Stimulated activated CD8-positive, alpha-beta memory T cell treated with anti-CD3 and anti-CD28 coated beads, Interleukin-15, amount 100 ng/mL, for 48 hours (primary cell): ENCODE results near the gene PGBD5.

Experiments used
- DNase-seq, 2 donors: peaks; one replicate each; pipeline ENCODE4 v3.0.0-alpha.2; 2020; ENCODE audit warnings: low read depth in 2 of 2

The PGBD5 gene

DNA sequence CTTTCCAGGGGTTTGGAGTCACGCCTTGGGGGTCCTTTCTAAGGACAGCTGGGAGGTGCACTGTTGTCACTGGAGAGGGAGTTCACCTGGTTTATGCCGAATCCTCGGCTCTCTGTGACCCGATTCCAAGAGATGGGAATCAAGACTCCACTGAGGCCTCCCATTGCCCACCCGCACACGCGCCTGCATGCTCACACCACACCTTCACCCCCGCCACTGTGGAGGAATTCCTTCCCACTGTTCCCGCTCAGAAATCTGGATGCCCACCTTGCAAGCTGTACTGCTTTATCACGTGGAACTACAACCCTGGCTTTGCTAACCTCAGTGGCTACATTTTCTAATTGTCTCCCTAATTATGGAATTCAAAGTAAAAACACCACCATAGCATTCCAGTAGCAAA, 29.2 kb downstream of the PGBD5 start:
- no peak for DNase-seq

DNA sequence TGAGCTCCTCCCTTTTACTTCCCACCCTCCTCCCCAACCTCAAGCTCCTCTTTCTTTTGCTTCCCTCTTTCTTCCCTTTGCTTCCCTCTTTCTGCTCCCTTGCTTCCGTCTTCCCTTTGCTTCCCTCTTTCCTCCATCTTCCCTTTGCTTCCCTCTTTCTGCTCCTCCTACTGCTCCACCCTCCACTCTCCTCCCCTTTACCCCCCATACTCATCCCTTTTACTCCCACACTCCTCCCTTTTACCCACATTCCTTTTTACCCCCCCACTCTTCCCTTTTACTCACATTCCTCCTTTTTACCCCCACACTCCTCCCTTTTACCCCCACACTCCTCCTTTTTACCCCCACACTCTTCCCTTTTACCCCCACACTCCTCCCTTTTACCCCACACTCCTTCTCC, 30.2 kb downstream of the PGBD5 start:
- DNase-seq, result no peak

DNA sequence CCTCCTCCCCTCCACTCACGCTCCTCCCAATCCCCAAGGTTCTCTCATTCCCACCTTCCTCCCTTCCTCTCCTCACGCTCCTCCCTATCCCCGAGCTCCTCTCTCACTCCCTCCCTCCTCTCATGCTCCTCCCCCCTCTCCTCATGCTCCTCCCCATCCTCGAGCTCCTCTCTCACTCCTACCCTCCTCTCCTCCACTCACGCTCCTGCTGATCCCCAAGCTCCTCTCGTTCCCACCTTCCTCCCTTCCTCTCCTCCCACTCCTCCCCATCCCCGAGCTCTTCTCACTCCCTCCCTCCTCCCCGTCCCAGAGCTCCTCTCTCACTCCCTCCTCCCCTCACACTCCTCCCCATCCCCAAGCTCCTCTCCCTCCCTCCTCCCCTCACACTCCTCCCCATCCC, 31.4 kb downstream of the PGBD5 start:
- no peak for DNase-seq

DNA sequence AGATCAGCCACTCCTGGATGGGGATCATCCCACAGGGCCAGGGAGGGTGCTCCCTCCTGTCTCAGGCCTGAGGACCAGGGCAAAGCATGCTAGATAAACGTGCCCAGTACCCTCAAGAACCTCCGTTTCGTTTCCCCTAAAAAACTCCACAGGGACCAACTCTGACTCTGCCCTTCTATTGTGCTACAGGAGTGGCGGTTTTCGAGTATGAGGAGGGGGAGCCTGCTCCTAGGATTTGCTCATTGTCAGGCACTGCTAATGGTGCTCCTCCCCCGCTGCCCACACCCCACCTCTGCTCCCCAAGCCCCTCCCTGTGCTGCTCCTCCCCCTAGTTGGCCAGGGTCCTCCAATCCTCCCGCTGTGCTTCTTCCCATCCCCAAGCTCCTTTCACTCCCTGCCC, 32.0 kb downstream of the PGBD5 start:
- DNase-seq, result no peak

DNA sequence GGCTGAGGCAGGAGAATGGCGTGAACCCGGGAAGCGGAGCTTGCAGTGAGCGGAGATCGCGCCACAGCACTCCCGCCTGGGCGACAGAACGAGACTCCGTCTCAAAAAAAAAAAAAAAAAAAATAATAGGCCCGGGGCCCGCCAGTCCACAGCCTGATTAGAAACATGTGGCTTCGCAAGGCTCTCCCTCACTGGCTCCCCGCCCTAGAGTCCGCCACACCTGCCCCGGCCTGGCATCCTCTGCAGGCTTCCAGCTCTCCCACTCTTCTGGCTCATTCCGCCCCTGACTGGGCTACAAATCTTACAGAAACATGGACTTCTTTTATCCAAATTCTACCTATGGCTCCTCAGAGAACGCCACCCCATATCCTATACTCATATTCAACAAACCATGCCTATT, 32.4 kb downstream of the PGBD5 start:
- no peak for DNase-seq

DNA sequence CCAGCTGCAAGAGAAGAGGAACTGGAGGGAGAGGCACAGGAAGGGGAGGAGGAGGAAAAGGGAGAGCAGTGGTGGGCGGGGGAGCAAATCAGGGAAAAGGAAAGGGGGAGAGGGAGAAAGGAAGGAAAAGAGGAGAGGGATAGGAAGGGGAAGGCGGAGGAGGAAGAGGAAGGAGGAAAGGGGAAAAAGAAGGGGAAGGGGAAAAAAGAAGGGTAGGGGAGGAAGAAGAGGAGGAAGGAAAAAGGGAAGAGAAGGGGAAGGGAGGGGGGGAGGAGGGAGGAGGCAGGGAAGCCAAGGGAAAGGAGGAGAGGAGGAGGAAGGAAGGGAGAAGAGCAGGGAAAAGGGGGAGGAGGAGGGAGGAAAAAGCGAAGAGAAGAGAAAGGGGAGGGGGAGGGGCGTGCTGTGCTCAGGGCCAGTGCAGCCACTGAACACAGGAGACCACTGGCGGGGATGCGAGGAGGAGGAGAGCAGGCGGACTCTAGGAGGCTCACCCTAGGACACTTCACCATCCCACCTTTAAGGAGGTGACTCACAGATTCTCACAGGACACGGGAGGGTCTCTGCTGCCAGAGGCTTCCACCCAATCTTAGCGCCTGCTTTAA, 33.1 kb downstream of the PGBD5 start:
- DNase-seq, result no peak

DNA sequence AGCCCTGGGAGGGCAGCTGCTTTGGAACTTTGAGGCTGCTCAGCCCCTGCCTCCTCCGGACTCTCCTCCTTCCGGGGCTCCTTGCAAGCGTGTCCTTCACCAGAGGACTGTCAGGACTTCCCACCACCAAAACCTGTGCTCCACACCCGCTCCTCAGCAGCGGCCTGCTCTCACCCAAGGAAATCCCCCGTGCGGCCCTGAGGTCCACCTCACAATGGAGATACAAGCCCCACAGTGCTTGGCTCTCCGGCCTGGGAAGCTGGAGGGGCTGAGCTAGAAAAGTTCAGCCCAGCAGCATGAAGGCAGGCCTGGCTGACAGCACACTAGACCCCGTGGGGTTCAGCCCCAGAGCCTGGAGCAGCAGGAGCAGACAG, 33.6 kb downstream of the PGBD5 start:
- no peak for DNase-seq

DNA sequence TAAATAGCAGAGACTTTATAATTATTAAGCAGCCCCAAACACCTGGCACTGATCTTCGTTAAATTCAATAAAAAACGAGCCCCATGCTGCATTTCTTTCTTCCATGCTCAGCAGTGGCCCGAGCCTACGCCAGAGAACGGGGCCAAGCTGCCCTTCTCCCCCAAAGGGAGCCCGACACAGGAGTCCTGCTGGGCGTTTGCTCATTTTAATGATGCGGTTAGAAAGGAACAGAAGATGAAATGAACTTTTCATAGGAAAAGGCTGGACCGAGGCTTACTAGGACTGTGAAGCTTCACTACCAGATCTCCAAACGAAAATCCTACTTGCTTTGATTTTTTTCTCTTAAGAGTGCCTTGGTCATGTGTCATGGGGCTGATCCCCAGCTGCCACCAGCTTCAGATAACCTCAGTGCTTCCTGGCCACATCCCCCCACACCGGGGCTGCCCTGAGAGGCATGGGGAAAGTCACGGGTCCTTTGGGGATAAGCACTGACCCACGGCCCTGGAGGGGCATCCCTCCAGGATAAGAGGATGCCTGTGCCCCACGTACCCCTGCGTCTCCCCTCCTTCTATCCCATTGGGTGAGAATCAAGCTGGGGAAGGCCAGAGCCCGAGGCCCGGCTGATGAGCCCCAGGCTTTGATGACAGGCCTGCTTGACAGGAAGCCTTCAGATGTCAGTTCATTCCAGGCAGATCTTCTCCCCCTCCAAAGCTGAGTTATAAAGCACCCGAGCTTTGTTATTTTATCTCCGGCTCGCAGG, 34.2 kb downstream of the PGBD5 start:
- no peak for DNase-seq

DNA sequence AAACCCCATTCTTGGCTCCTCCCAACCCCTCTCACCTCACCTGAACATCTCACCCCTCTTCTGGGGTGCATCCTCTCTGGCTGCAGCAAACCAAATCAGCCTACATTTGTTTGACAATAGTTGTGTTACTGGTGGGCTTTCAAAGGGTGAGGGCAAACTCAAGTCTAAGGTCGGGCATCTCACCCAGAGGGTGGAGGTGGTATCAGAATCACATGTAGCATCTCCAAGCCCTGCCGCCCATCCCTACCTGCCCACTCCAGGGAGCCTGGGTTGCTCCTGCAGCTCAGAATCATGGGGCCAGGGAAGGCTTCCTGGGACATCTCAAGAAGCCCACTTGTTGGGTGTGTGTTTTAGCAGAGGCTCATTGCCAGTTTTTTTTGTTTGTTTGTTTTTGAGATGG, 35.8 kb downstream of the PGBD5 start:
- DNase-seq, result no peak

DNA sequence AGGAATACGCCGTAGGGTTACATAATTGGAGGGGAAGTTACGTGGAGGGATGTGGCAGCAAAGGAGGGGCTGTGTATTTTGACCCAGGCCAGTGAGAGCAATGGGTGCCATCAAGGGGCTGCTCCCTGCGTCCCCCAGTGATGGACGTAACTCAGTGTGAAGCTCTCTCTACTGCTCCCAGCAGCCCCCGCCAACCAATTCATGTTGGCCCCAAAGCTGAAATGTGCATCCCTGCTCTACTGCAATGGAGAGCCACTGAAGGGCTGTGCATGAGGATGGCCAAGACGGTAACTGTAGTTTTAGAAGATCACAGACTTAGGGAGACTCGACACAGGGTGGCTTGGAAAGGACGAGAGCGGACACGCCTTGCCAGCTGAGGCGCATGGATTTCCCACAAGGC, 38.3 kb downstream of the PGBD5 start:
- no peak for DNase-seq

DNA sequence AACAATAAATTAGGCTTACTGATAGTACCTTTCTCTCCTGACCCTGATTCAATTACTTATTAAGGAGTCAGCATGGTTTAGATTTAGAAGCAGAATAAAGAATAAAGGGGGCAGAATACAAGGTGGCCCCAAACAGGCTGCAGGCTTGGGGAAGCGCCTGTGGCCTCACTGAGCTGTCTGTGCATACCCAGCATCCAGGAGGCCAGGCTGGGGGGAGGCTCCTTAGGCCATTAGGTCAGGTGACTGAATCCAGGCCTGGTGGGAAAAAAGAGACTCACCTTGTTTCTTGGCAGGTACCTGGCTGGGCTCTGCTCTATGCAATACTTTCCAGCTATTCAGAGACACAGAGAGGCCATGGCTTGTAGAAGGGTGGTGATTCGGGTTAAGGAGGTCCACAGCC, 38.8 kb downstream of the PGBD5 start:
- no peak for DNase-seq

DNA sequence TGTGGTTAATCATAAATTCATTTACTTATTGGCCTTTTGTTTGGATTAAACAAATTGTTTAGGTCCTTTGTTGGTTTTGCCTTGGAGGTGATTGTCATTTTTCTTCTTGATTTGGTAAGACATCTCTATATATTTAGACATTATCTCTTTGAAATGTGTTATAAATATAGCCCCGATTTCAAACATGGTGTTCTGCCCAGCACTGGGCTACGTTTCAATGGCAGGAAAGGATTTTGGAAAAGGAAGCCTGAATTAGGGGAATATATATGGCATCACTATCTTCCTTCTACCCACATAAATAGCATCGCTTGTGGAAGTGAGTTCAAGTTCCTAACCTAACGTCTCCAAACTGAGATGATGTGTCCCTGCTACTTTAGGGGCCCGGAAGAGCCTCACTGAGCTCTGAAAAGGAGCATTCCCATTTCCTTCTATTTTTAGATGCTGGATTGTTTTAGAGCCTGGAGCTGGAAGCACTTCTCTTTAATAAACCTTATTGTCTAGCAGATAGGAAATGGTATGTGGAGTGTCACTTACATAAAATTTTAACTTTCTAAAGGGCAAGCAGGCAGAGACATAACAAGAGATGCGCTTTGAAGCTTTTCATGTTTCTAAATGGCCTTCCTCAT, 39.4 kb downstream of the PGBD5 start:
- DNase-seq, result no peak

DNA sequence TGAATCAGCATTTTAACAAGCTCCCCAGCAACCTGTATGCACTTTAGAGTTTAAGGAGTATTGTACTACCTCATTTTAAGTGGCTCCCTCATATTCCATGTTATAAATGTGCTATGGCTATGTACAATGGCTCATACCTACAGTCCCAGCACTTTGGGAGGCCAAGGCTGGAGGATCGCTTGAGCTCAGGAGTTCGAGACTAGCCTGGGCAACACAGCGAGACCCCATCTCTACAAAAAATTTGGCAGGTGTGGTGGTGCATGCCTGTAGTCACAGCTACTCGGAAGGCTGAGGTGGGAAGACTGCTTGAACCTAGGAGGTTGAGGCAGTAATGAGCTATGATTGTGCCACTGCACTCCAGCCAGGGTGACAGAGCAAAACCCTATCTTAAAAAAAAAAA, 40.2 kb downstream of the PGBD5 start:
- no peak for DNase-seq

DNA sequence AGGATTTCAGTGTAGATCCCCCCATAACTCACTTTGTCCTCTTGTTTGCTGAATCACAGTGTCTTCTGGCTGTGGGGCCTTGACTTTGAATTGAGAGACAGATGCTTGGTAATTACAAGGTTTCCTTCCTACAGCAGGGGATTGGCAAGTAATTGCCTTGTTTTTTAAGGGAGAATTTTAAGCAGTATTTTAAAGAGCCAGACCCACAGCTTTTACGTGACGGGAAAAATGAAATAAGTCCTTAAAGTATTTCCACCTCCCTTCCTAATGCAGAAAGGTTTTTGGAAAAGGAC, 41.0 kb downstream of the PGBD5 start:
- DNase-seq, result no peak

DNA sequence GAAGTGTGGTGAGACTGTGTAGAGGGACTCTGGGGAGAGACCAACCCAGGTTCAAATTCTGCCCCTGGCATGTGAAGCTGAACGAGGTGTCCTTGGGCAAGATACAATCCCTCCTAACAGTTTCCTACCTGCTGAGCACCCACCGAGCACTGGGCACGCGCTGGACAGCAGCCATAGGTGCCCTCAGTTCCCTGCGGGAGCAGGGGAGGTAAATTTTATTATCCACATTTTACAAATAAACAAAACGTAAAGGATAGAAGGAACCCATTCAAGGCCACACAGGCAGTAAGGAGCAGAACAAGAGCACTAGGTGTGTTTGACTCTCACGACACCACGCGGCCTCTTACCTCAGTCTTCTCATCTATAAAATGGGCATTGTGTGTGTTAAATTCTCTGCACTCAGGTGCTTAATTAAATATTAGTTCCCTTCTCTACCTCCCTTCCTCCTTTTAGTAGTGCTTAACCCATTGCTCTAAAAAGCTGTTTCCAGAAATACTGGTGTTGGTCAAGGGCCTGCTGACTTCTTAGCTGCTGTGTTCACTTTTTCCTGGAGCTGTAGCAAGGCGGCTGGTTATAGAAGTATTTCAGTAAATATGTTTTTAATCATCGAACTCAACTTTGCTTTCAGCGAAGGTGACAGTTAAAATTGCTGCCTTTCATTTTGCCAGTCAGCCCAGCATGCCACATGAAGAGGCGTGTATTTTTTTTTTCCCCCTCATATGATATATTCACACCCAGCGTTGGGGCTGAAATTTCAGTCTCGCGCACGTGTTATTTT, 41.6 kb downstream of the PGBD5 start:
- DNase-seq, result no peak

DNA sequence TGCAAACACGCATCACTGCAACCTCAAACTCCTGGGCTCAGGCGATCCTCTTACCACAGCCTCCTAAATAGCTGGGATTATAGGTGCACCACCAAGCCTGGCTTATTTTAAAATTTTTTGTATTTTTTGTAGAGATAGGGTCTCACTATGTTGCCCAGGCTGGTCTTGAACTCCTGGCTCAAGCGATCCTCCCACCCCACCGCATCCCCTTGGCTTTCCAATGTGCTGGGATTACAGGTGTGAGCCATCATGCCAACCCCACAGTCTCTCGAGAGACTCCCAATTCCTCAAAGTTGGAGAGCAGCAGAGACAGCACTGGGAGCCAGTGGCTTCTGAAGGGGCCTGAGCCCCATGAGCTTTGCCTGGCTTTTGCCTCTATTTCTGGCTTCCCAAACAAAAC, 42.7 kb downstream of the PGBD5 start:
- no peak for DNase-seq

DNA sequence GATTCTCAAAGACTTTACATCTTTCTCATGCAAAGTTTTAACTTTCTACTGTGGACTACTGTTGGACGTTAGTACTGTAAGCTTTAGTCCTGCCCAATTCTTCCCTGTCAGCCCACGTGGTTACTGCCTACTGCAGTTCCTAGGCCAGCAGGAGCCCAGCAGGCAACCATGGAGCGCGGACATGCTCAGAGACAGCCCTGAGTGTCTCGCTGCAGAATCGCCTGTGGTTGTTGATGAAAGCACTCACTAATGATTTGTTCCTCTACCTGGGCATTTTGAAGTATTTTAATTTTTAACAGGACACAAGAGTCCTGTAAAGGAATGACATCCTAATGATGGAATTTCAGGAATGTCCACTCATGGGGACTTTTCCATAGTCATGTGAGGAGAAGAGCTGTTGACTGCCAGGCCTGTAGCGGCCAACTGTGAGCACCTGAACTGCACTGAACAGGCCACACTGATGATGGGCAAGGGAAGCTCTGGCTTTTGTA, 44.1 kb downstream of the PGBD5 start:
- no peak for DNase-seq

DNA sequence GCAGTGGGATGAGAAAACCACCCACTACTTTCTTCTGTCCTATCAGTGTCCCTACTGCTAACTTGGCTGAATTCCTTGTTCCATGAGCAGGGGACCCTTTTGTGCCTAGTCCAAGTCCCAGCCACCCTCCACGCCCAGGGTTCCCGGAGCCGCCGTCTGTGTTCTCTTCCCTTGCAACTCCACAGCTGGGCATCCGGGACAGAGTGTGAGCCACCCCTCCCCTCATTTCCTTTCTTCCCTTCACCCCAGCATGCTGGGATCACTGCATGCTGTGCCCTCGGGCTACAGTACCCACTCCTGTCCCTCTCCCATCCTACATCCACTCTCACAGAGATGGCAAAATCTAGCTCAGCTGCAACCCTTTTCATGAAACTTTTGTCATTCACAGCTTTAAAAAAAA, 44.5 kb downstream of the PGBD5 start:
- DNase-seq, result no peak

DNA sequence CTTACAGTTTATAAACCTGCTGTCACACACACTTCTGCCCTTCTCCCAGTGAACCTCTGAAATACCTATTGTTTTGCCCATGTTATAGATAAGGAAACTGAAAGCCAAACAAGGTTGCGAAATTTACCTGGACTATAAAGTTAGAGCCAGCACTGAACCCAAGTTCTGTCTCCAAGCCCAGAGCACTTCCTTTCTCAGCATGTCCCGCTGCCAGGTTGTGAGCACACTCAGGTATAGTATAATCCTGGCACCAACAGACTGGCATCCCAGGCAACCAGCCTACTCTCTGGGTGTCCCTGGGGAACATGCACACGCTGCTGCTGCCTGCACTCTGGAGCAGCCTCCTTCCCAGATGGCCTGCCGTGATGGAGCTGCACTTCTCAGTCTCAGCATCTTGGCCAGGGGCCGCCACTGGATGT, 45.1 kb downstream of the PGBD5 start:
- DNase-seq, result no peak

DNA sequence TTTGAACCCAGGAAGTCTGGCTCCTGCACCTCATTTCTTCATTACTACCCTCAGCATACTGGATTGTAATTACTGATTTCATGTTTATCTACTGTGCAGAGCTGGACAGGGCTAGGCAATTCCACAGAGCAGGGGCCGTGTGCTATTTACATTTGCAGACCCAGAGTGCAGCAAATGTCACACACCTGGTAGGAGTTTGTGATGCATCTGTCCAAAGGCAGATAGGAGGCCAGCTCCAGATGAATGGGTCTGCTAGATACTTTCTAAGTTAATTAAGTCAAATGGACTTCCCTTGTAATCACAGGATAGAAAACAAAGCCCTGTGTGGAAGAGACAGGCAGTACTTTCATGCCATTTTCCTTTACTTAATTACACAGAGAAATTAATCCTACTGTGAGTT, 46.2 kb downstream of the PGBD5 start:
- DNase-seq, result no peak

DNA sequence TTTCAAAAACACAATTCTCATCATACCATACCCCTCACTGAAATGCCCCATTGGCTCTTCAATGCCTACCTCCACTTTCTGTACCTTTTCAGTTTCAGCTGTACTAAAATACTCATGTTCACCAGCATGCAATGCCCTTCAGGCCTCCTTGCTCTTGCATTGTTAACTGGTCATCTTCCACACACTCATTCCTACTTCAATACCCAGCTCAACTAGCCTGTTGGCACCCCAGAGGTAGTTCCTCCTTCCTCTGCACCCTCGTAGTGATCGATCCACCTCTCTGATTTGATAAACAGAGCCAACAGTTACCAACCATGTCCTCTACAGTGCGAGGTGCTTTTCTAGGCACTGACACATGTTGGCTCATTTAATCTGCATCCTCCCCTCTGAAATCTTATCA, 46.7 kb downstream of the PGBD5 start:
- no peak for DNase-seq

DNA sequence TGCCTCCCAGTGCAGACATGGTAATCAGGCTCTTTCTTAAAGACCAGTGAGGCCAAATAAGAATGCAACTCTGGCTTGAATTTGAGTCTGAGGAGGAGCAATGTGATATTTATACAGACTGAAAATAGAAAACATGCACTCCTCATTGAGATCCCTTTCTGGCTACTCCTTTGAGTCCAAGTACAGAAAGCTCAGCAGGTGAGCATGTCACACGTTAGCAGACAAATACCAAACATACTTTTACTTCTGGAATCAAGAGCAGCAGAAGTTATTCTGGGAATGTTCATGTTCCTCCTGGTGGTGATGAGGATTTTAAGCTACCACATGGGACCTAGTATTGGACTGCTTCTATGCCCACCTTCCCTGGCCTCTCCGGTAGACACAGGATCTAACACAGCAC, 48.3 kb downstream of the PGBD5 start:
- DNase-seq, result no peak

DNA sequence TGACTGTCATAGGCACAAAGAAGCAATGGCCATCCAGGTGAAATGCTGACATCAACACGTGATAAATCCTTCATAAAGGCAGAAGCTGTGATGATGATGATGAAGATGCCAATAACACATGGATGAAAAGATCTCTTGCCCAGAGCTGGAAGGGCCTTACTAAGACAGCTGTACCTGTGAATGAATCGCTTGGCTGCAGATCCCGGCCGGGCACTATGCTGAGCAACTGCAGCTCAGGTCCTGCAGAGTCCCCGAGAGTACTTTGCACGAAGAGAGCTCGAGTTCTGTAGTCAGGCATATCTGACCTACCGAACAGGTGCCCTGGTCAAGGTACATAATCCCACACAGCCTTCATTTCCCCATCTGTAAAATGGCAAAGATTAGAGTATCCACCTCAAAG, 48.8 kb downstream of the PGBD5 start:
- DNase-seq, result no peak
